H9 (cell line): ENCODE measurements around the gene POLR3B. TPM values are rescaled to one million over a fixed set of nuclear protein-coding genes. Genes with fewer than 3 reads are reported as not detected.

Experiments used
- DNase-seq: peaks from one replicate; pipeline ENCODE4 v3.0.0-alpha.2; 2017
- H2AFZ ChIP-seq: one replicate; pipeline ENCODE4 v1.6.1; 2013; ENCODE audit warnings: mild to moderate bottlenecking, low read length, control low read depth, moderate library complexity
- H2AK5ac ChIP-seq: 2 replicates; pipeline ENCODE4 v1.6.1; 2013; ENCODE audit warnings: low read length, control low read depth, mixed read lengths; ENCODE audit not compliant: insufficient read length
- H2BK120ac ChIP-seq: one replicate; pipeline ENCODE4 v1.6.1; 2013; ENCODE audit warnings: low read depth, mild to moderate bottlenecking, low read length, control low read depth, inconsistent platforms; ENCODE audit not compliant: poor library complexity, severe bottlenecking
- H2BK12ac ChIP-seq: 2 replicates; pipeline ENCODE4 v1.6.1; 2013; ENCODE audit warnings: low read length, control low read depth, mixed read lengths, low read depth; ENCODE audit not compliant: insufficient read length
- H2BK15ac ChIP-seq: 2 replicates; pipeline ENCODE4 v1.6.1; 2013; ENCODE audit warnings: low read depth, low read length, control low read depth
- H2BK20ac ChIP-seq: one replicate; pipeline ENCODE4 v1.6.1; 2013; ENCODE audit warnings: low read depth, mild to moderate bottlenecking, low read length, control low read depth, inconsistent platforms; ENCODE audit not compliant: poor library complexity, severe bottlenecking
- H2BK5ac ChIP-seq: 2 replicates; pipeline ENCODE4 v1.6.1; 2013; ENCODE audit warnings: low read length, control low read depth, mixed read lengths; ENCODE audit not compliant: insufficient read length
- H3K14ac ChIP-seq: 2 replicates; pipeline ENCODE4 v1.6.1; 2013; ENCODE audit warnings: low read length, control low read depth; ENCODE audit not compliant: insufficient read depth
- H3K18ac ChIP-seq: 2 replicates; pipeline ENCODE4 v1.6.1; 2013; ENCODE audit warnings: low read depth, mild to moderate bottlenecking, mixed read lengths, low read length, control low read depth; ENCODE audit not compliant: insufficient read length
- H3K23ac ChIP-seq: 2 replicates; pipeline ENCODE4 v1.6.1; 2013; ENCODE audit warnings: low read length, control low read depth, mixed read lengths, low read depth; ENCODE audit not compliant: insufficient read length
- H3K23me2 ChIP-seq: 2 replicates; pipeline ENCODE4 v1.6.1; 2013; ENCODE audit warnings: low read depth, mild to moderate bottlenecking, mixed read lengths, low read length, control low read depth; ENCODE audit not compliant: insufficient read length, poor library complexity, severe bottlenecking
- H3K27ac ChIP-seq: 2 replicates; pipeline ENCODE4 v1.5.1; 2013; ENCODE audit warnings: low read length, control low read depth, mixed read lengths, low read depth; ENCODE audit not compliant: insufficient read length
- H3K27me3 ChIP-seq: 2 replicates; pipeline ENCODE4 v1.6.1; 2013; ENCODE audit warnings: low read length, control low read depth, inconsistent platforms; ENCODE audit not compliant: insufficient read depth
- H3K4ac ChIP-seq: 2 replicates; pipeline ENCODE4 v1.6.1; 2013; ENCODE audit warnings: low read depth, mild to moderate bottlenecking, control low read depth, inconsistent platforms, low read length, moderate library complexity
- H3K4me1 ChIP-seq: 2 replicates; pipeline ENCODE4 v1.6.1; 2013; ENCODE audit warnings: low read length, control low read depth, inconsistent platforms; ENCODE audit not compliant: insufficient read depth
- H3K4me2 ChIP-seq: 2 replicates; pipeline ENCODE4 v1.6.1; 2013; ENCODE audit warnings: low read length, control low read depth, mixed read lengths; ENCODE audit not compliant: insufficient read length, insufficient read depth
- H3K56ac ChIP-seq: 2 replicates; pipeline ENCODE4 v1.6.1; 2013; ENCODE audit warnings: low read depth, mild to moderate bottlenecking, mixed read lengths, low read length, control low read depth; ENCODE audit not compliant: insufficient read length
- H3K79me1 ChIP-seq: 2 replicates; pipeline ENCODE4 v1.6.1; 2013; ENCODE audit warnings: low read depth, mild to moderate bottlenecking, moderate library complexity, low read length, control low read depth, inconsistent platforms; ENCODE audit not compliant: insufficient read depth, poor library complexity, severe bottlenecking
- H3K79me2 ChIP-seq: 2 replicates; pipeline ENCODE4 v1.6.1; 2013; ENCODE audit warnings: low read length, control low read depth, inconsistent platforms; ENCODE audit not compliant: insufficient read depth
- H3K9ac ChIP-seq: 2 replicates; pipeline ENCODE4 v1.6.1; 2013; ENCODE audit warnings: low read length, control low read depth, mixed read lengths; ENCODE audit not compliant: insufficient read length; ENCODE audit errors: extremely low read depth
- H3K9me3 ChIP-seq: one replicate; pipeline ENCODE4 v1.6.1; 2013; ENCODE audit warnings: low read depth, low read length, inconsistent platforms; ENCODE audit not compliant: control insufficient read depth
- H3T11ph ChIP-seq: one replicate; pipeline ENCODE4 v1.6.1; 2013; ENCODE audit warnings: mild to moderate bottlenecking, low read length, control low read depth, inconsistent platforms
- H4K20me1 ChIP-seq: one replicate; pipeline ENCODE4 v1.6.1; 2013; ENCODE audit not compliant: control insufficient read depth, insufficient read length, insufficient read depth
- H4K5ac ChIP-seq: 2 replicates; pipeline ENCODE4 v1.6.1; 2013; ENCODE audit warnings: low read depth, mild to moderate bottlenecking, mixed read lengths, low read length, control low read depth; ENCODE audit not compliant: insufficient read length
- H4K8ac ChIP-seq: replicated peaks from 2 replicates; pipeline ENCODE4 v1.6.1; 2013; ENCODE audit warnings: low read length, control low read depth, mixed read lengths, low read depth; ENCODE audit not compliant: insufficient read length
- H4K91ac ChIP-seq: 2 replicates; pipeline ENCODE4 v1.6.1; 2013; ENCODE audit warnings: low read depth, mild to moderate bottlenecking, moderate library complexity, mixed read lengths, low read length, control low read depth; ENCODE audit not compliant: insufficient read length
- H3K27ac Mint-ChIP-seq, 3 experiments: 2 replicates in 2 of 3; 3 replicates in 1 of 3; pipeline ENCODE4 v1.8.0; 2020 to 2021; ENCODE audit warnings: mixed read lengths in 3 of 3, mild to moderate bottlenecking in 1 of 3, moderate library complexity in 1 of 3
- H3K27me3 Mint-ChIP-seq: 2 replicates; pipeline ENCODE4 v1.8.0; 2021; ENCODE audit warnings: low read depth, mild to moderate bottlenecking, moderate library complexity, mixed read lengths
- H3K36me3 Mint-ChIP-seq, 3 experiments: 2 replicates in 2 of 3; 3 replicates in 1 of 3; pipeline ENCODE4 v1.8.0; 2020 to 2021; ENCODE audit warnings: low read depth in 3 of 3, mixed read lengths in 3 of 3; ENCODE audit not compliant: insufficient read depth in 1 of 3
- H3K4me1 Mint-ChIP-seq, 2 experiments: 2 replicates each; pipeline ENCODE4 v1.8.0; 2020; ENCODE audit warnings: mixed read lengths in 2 of 2
- H3K4me3 Mint-ChIP-seq, 2 experiments: 2 replicates in 1 of 2; 3 replicates in 1 of 2; pipeline ENCODE4 v1.8.0; 2020 to 2021; ENCODE audit warnings: mild to moderate bottlenecking in 2 of 2, mixed read lengths in 2 of 2, moderate library complexity in 1 of 2
- H3K9me3 Mint-ChIP-seq, 2 experiments: 2 replicates in 1 of 2; 3 replicates in 1 of 2; pipeline ENCODE4 v1.8.0; 2020; ENCODE audit warnings: mild to moderate bottlenecking in 2 of 2, mixed read lengths in 2 of 2, moderate library complexity in 1 of 2
- WGBS: extraction: QIAGEN DNeasy Blood & Tissue Kit; methylation state at CpG from one replicate; pipeline ENCODE4 v1.1.7; 2013; ENCODE audit warnings: missing lambda C conversion rate, low lambda C conversion rate, mixed read lengths; ENCODE audit not compliant: insufficient read length; ENCODE audit errors: extremely low coverage; 5-methylcytosine and 5-hydroxymethylcytosine counted together
- total RNA-seq: library from RNA; stranded (reverse); gene quantifications from 2 replicates; pipeline ENCODE4 v1.2.1, GENCODE V29; 2021
- TF ChIP-seq, protein P1 (sequence below): fragments of 200-600 bp; sonication (generic); conservative IDR thresholded peaks from 3 replicates; pipeline ENCODE4 v1.8.0; 2021; ENCODE audit warnings: antibody characterized with exemption, mild to moderate bottlenecking

POLR3B gene
- total RNA-seq, 1 experiment from 2014 or later: 13.4 TPM

DNA sequence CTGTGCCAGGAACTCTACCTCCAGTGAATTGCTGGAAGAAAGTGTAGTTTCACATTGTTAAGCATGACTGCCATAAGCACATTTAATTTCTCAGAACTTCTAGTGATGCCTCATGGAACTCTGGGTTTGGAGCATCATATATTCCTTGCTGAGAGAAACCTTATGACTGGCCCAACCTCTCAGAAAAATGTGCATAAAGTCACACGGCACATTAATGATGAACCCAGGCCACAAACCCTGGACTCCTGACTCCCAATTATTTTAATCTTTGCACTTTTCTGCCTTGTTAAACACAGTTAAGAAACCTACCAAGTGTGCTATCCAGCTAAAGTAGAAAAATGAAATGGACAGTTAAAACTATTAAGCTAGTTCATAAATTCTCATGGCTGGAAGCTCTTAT, 49.4 kb upstream of the POLR3B start:
- Histone ChIP-seq H4K91ac (no peak overlapping the region), H2BK5ac (no peak overlapping the region), H3T11ph (no peak overlapping the region), H4K5ac (no peak overlapping the region), H2BK12ac (no peak overlapping the region), H3K9me3 (no peaks in the 10 kb centered on the region), H3K27ac (no peak overlapping the region), H4K8ac (no peak overlapping the region), H4K20me1 (no peaks in the 10 kb centered on the region), H3K4me1 (no peaks in the 10 kb centered on the region; the same call in none of the 2 replicates), H3K4ac (no peak overlapping the region), H2AFZ (no peak overlapping the region), H3K23me2 (peaks cover 4% of the 10 kb centered on the region), H3K79me2 (no peaks in the 10 kb centered on the region), H3K56ac (no peak overlapping the region), H3K4me2 (no peak overlapping the region), H3K23ac (no peak overlapping the region), H2BK20ac (no peak overlapping the region), H3K14ac (no peak overlapping the region), H3K27me3 (no peaks in the 10 kb centered on the region), H2BK120ac (no peak overlapping the region), H2AK5ac (no peak overlapping the region), H3K18ac (no peak overlapping the region), H2BK15ac (no peak overlapping the region), H3K79me1 (no peaks in the 10 kb centered on the region), H3K9ac (no peak overlapping the region)
- H3K36me3 Mint-ChIP-seq: no peaks in the 10 kb centered on the region
- no peak overlapping the region for H3K27ac Mint-ChIP-seq
- peaks cover 12 to 19% of the 10 kb centered on the region in 2 experiments for H3K4me1 Mint-ChIP-seq
- no peaks in the 10 kb centered on the region for H3K27me3 Mint-ChIP-seq
- no peak for DNase-seq
- no peak overlapping the region for H3K4me3 Mint-ChIP-seq
- TF ChIP-seq, protein P1, sequence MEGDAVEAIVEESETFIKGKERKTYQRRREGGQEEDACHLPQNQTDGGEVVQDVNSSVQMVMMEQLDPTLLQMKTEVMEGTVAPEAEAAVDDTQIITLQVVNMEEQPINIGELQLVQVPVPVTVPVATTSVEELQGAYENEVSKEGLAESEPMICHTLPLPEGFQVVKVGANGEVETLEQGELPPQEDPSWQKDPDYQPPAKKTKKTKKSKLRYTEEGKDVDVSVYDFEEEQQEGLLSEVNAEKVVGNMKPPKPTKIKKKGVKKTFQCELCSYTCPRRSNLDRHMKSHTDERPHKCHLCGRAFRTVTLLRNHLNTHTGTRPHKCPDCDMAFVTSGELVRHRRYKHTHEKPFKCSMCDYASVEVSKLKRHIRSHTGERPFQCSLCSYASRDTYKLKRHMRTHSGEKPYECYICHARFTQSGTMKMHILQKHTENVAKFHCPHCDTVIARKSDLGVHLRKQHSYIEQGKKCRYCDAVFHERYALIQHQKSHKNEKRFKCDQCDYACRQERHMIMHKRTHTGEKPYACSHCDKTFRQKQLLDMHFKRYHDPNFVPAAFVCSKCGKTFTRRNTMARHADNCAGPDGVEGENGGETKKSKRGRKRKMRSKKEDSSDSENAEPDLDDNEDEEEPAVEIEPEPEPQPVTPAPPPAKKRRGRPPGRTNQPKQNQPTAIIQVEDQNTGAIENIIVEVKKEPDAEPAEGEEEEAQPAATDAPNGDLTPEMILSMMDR: no peak
- no peaks in the 10 kb centered on the region for H3K9me3 Mint-ChIP-seq
- WGBS: no CpG with 5 or more reads among the region's 1 CpG
